Fibroblast of lung (primary cell): ENCODE results near the gene F11. TPM values are rescaled to one million over a fixed set of nuclear protein-coding genes. Genes with fewer than 3 reads are reported as not detected.
"Not testable (repeated sequence)": the region's sequence is repeated elsewhere in the genome, so short reads cannot be mapped to it uniquely, and the experiment has no call there.

Source experiments
- DNase-seq, 2 donors: peaks; one replicate each; pipeline versions ENCODE4 v3.0.0 to v3.0.0-alpha.2; 2010; ENCODE audit warnings: low read depth in 2 of 2
- H2AFZ ChIP-seq: 2 replicates; pipeline ENCODE4 v1.5.1; 2012; ENCODE audit warnings: low read length, control low read depth, inconsistent platforms
- H3K27ac ChIP-seq: 2 replicates; pipeline ENCODE4 v1.5.1; 2011; ENCODE audit warnings: low read length, control low read depth; ENCODE audit not compliant: insufficient read depth
- H3K27me3 ChIP-seq: 2 replicates; pipeline ENCODE4 v1.5.1; 2011; ENCODE audit warnings: mild to moderate bottlenecking, low read length; ENCODE audit not compliant: control insufficient read depth, insufficient read depth
- H3K36me3 ChIP-seq: 2 replicates; pipeline ENCODE4 v1.5.1; 2011; ENCODE audit warnings: low read length; ENCODE audit not compliant: control insufficient read depth, insufficient read depth
- H3K4me1 ChIP-seq: 2 replicates; pipeline ENCODE4 v1.5.1; 2011; ENCODE audit warnings: low read length; ENCODE audit not compliant: control insufficient read depth, insufficient read depth; ENCODE audit errors: extremely low read depth
- H3K4me2 ChIP-seq: 2 replicates; pipeline ENCODE4 v1.5.1; 2011; ENCODE audit warnings: low read length, control low read depth; ENCODE audit not compliant: insufficient read depth; ENCODE audit errors: extremely low read depth
- H3K4me3 ChIP-seq, 4 experiments: fragments of 200-600 bp in 1 of 4; sonication (generic) in 1 of 4; replicated peaks in 1 of 4; 2 replicates each; pipeline ENCODE4 v1.5.1; 2011 to 2016; ENCODE audit warnings: low read length in 4 of 4, low read depth in 3 of 4, mild to moderate bottlenecking in 3 of 4, control low read depth in 2 of 4, inconsistent platforms in 1 of 4, mixed read lengths in 1 of 4; ENCODE audit not compliant: insufficient read depth in 1 of 4; ENCODE audit errors: control extremely low read depth in 1 of 4
- H3K79me2 ChIP-seq: 2 replicates; pipeline ENCODE4 v1.5.1; 2012; ENCODE audit warnings: mild to moderate bottlenecking, low read length, inconsistent platforms; ENCODE audit not compliant: control insufficient read depth, insufficient read depth
- H3K9ac ChIP-seq: 2 replicates; pipeline ENCODE4 v1.5.1; 2011; ENCODE audit warnings: mild to moderate bottlenecking, low read length, control low read depth; ENCODE audit not compliant: insufficient read depth
- H3K9me3 ChIP-seq: 2 replicates; pipeline ENCODE4 v1.5.1; 2012; ENCODE audit warnings: low read depth, low read length; ENCODE audit not compliant: control insufficient read depth, insufficient read depth
- H4K20me1 ChIP-seq: 2 replicates; pipeline ENCODE4 v1.5.1; 2011; ENCODE audit warnings: low read length; ENCODE audit not compliant: control insufficient read depth, insufficient read depth; ENCODE audit errors: extremely low read depth
- CTCF ChIP-seq, 2 donors: IDR thresholded peaks in 1 of 2; conservative IDR thresholded peaks in 1 of 2; 1 replicate in 1 of 2; 2 replicates in 1 of 2; pipeline ENCODE4 v1.5.1; 2011 to 2012; ENCODE audit warnings: low read length in 2 of 2, control low read depth in 1 of 2, inconsistent platforms in 1 of 2, low read depth in 1 of 2, mild to moderate bottlenecking in 1 of 2
- EZH2 ChIP-seq: IDR thresholded peaks from 2 replicates; pipeline ENCODE4 v1.5.1; 2012; ENCODE audit warnings: low read length, control low read depth, mild to moderate bottlenecking; ENCODE audit errors: missing control alignments
- polyA plus RNA-seq, 2 donors: library from polyadenylated mRNA; depleted of rRNA in 1 of 2; stranded (reverse) in 1 of 2; unstranded in 1 of 2; fragments of >200 nt; gene quantifications; 2 replicates each; pipeline ENCODE4 v1.2.1, GENCODE V29; 2011 to 2012; ENCODE audit warnings: missing spikeins in 1 of 2
- total RNA-seq: library from RNA; depleted of rRNA; stranded (reverse); fragments of >200 nt; gene quantifications from 2 replicates; pipeline ENCODE4 v1.2.1, GENCODE V29; 2014

F11 gene
- total and polyA plus RNA-seq, 2 donors (not counting 1 experiment from before 2014, with no cell fraction given) = not detected

- H3K27me3 ChIP-seq = no peaks in the 10 kb centered on the region
- H3K4me1 ChIP-seq = no peaks in the 10 kb centered on the region
- no peak overlapping the region for H3K9ac ChIP-seq
- H3K4me3 ChIP-seq = no peak overlapping the region
- TF ChIP-seq EZH2 = no peak
- TF ChIP-seq CTCF (conservative IDR thresholded peaks at IDR 0.05 in 1 of 2, IDR thresholded peaks at IDR 0.05 in 1 of 2; ENCODE audit: low read depth in 1 of 2, low read length in 2 of 2) = no peak
- H3K79me2 ChIP-seq = no peaks in the 10 kb centered on the region
- H3K36me3 ChIP-seq = no peaks in the 10 kb centered on the region
- no peak for DNase-seq
- no peaks in the 10 kb centered on the region for H3K9me3 ChIP-seq
- no peaks in the 10 kb centered on the region for H4K20me1 ChIP-seq
- H3K27ac ChIP-seq = no peak overlapping the region
- H2AFZ ChIP-seq = no peak overlapping the region
- H3K4me2 ChIP-seq = no peak overlapping the region
Measured at GRCh38 chr4:186243331-186243730, 22.7 kb upstream of the F11 start.

GRCh38 chr4:186244835-186245234, 21.2 kb upstream of the F11 start:
- no peaks in the 10 kb centered on the region for H3K36me3 ChIP-seq
- no peak for TF ChIP-seq EZH2
- TF ChIP-seq CTCF (conservative IDR thresholded peaks at IDR 0.05 in 1 of 2, IDR thresholded peaks at IDR 0.05 in 1 of 2; ENCODE audit: low read depth in 1 of 2, low read length in 2 of 2) = no peak
- no peak overlapping the region for H2AFZ ChIP-seq
- no peaks in the 10 kb centered on the region for H3K4me1 ChIP-seq
- no peak overlapping the region for H3K4me2 ChIP-seq
- no peak overlapping the region for H3K27ac ChIP-seq
- H3K4me3 ChIP-seq = no peak overlapping the region
- no peaks in the 10 kb centered on the region for H4K20me1 ChIP-seq
- no peaks in the 10 kb centered on the region for H3K9me3 ChIP-seq
- no peaks in the 10 kb centered on the region for H3K27me3 ChIP-seq
- DNase-seq = no peak
- no peaks in the 10 kb centered on the region for H3K79me2 ChIP-seq
- no peak overlapping the region for H3K9ac ChIP-seq

GRCh38 chr4:186247062-186247752, 18.8 kb upstream of the F11 start:
- not testable (repeated sequence) for H3K4me1 ChIP-seq, H3K9ac ChIP-seq, H3K9me3 ChIP-seq, H3K4me2 ChIP-seq, H2AFZ ChIP-seq, H3K27ac ChIP-seq, H3K79me2 ChIP-seq, DNase-seq, H3K27me3 ChIP-seq, H4K20me1 ChIP-seq, H3K36me3 ChIP-seq, H3K4me3 ChIP-seq
